Measurements from ENCODE around the gene MAST4.

Gene MAST4

DNA sequence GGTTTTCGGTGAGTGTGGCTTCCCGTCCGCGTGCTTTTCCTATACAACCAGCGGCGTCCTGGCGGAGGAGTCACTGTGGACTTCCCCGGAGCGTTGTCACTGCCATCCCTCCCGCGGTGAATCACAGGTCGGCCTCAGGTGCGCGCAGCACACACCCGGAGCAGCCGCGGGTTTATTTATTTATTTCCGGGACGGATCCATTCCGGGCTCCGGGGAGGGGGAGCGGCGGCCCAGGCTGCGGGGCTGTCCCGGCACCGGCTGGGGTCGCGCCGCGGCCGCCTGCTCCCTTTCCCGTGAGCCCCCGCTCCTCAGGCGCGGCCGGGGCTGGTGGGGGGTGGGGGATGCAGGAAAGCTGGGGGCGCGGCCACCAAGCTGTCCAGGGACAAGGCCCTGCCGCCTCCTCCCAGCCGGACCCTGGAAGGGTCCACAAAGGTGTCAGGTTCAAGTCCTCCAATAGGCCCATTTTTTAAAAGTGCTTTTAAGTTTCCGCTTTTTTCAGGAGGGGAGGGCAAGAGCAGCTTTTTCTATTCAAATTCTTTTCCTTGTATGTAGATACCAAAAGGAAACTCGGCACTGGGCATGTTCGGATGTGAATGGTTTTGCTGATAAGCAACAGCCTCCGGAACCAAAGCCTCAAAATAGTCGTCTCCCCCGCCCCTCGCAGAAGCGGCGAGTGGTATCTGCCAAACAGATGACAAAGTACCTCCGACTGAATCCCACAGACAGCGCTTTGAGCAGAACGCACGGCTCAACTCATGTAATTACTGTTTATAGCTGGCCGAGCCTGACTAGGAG, 407.9 kb downstream of the MAST4 start:
- TF ChIP-seq, protein P1, sequence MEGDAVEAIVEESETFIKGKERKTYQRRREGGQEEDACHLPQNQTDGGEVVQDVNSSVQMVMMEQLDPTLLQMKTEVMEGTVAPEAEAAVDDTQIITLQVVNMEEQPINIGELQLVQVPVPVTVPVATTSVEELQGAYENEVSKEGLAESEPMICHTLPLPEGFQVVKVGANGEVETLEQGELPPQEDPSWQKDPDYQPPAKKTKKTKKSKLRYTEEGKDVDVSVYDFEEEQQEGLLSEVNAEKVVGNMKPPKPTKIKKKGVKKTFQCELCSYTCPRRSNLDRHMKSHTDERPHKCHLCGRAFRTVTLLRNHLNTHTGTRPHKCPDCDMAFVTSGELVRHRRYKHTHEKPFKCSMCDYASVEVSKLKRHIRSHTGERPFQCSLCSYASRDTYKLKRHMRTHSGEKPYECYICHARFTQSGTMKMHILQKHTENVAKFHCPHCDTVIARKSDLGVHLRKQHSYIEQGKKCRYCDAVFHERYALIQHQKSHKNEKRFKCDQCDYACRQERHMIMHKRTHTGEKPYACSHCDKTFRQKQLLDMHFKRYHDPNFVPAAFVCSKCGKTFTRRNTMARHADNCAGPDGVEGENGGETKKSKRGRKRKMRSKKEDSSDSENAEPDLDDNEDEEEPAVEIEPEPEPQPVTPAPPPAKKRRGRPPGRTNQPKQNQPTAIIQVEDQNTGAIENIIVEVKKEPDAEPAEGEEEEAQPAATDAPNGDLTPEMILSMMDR (IDR thresholded peaks at IDR 0.05; ENCODE audit: control extremely low read depth, extremely low read depth, low read depth, missing control alignments): no peak
- DNase-seq (ENCODE audit: extremely low spot score): peak; percentile 31
- ChIA-PET CTCF (no interaction called here), POLR2A (no interaction called here)

DNA sequence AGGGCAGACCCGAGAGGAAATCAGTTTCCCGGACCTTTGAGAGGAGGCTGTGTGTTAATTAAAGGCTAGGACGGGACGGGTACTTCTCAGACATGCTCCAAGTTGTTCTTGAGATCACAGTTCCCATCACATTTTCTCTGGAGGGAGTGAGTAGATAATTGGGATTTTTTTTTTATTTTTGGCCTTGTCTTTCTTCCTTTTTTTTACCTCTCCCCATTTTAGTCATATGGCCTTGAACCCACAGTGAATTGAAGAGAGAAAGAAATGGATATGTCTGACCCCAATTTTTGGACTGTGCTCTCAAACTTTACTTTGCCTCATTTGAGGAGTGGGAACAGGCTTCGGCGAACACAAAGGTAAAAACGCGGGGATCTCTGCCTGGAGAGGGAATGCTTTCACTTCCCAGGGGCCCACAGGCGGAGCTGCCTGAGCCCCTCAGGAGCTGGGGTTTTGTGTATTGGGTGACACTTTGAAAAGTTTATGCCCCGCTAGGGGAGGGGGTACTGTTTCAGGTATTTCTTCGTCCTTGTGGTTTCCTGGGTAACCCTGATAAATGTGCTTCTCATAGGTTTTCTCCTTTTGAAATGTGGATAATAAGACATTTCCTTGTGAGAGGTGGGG, 408.6 kb downstream of the MAST4 start:
- POLR2A ChIA-PET: no interaction called here
- TF ChIP-seq, protein P1 (IDR thresholded peaks at IDR 0.05; ENCODE audit: control extremely low read depth, extremely low read depth, low read depth, missing control alignments): no peak
- CTCF ChIA-PET: interaction anchor here (1.0 kb wide), 1 partner anchor 10 kb away, joined by 3 read pairs; no protein-coding TSS in a partner anchor
- no peak for DNase-seq (ENCODE audit: extremely low spot score)

DNA sequence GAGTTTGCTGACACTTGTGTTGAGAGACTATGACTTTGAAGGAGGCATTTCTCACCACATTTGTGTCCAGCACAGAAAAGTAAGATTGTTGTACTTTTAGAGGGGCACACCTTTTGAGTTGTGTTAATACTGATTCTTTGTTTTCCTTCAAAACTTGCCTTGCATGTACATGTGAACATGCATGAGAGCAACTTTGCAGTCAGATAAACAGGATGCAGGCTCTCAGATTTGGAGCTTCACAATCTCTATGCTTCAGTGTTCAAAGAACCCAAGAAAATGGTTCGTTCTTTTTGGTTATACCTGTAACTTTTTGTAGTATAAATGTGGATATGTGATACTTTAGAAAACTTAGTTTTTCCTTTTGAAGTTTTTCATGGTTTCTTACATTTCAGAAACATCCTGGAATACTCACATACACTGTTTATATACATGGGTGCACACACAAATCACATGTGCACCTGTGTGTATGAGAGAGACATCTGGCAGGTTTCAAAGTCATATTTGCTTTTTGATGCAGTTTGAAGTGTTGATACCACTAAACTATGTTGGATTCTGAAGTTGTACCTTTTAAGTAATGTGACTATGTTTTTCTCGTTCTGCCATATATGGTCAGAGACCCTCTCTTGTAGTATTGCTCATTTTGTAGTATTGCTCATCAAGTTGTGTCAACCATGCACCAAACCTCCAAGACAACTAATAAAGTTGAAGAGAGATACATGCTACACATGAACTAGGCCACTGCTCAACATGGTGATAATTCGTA, 409.7 kb downstream of the MAST4 start:
- CTCF ChIA-PET: interaction anchor here (1.0 kb wide), 1 partner anchor 11 kb away, joined by 3 read pairs; no protein-coding TSS in a partner anchor
- POLR2A ChIA-PET: no interaction called here
- no peak for DNase-seq (ENCODE audit: extremely low spot score)
- TF ChIP-seq, protein P1 (IDR thresholded peaks at IDR 0.05; ENCODE audit: control extremely low read depth, extremely low read depth, low read depth, missing control alignments): no peak

DNA sequence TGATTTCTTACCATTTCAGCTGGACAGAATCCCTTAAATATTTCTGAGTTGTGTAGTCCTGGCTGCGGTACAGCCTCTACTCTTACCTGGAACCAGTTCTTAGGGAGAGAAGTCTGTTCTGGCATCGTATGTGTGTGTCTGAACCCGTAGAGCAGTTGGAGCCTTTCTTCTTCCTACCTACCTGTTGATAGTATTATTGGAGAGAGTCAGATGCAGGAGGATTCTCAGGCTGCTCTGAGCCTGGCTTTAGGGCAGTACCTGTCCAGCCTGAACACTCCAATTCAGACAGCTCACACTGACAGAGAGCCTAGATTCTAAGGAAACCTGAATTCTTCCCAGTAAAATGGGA, 410.3 kb downstream of the MAST4 start:
- no peak for DNase-seq (ENCODE audit: extremely low spot score)
- ChIA-PET POLR2A (no interaction called here), CTCF (no interaction called here)
- TF ChIP-seq, protein P1 (IDR thresholded peaks at IDR 0.05; ENCODE audit: control extremely low read depth, extremely low read depth, low read depth, missing control alignments): no peak

DNA sequence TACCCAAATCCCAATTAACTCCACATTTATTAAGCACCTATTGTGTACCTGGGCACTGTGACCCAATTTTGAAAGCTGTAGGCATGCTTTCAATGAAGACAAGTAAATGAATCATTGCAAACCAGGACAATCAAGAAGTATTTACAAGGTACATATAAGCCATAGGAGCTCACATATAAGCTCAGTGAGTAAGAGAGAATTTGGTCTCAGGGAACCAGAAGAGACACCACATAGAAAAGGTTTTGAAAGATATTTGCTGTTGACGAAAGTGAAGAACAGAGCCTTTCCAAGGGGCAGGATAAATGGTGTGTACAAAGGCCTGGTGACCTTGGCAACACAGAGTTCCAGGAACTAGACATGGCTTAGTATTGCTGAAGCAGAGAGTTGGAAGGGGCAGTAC, 412.8 kb downstream of the MAST4 start:
- POLR2A ChIA-PET: no interaction called here
- no peak for DNase-seq (ENCODE audit: extremely low spot score)
- CTCF ChIA-PET: no interaction called here
- TF ChIP-seq, protein P1 (IDR thresholded peaks at IDR 0.05; ENCODE audit: control extremely low read depth, extremely low read depth, low read depth, missing control alignments): no peak

DNA sequence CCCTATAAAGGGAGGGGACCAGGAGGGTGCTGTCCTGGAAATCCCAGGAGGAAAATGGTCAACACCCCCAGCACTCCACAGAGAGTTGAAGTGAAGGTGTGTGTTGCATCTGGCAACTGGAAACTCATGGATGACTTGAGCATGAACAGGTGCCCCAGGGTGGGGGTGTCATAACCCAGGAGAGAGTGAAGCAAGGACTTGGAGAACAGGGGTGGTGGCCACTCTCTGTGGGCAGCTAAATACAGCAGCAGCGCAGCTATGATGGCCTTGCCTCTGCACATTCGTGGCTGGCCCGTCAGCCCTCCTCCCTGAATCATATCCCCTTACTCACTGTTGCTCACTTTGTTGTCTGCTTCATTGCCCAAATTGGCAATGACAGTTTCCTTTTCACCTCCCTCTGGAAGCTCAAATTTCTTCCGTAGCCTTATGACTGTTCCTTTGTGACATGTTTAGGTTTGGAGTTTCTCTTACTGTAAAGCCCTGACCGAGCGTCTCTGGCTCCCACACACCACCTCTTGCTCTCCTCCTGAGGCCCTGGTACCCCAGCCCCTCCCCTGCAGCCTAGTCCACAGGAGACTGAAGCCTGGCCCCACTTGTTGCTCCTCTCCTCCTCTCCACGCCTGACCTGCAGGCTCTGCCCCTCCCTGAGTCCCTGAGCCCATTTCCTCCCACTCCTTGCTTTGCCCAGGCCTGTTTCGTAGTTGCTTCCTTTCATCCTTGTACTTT, 414.7 kb downstream of the MAST4 start:
- ChIA-PET CTCF (no interaction called here), POLR2A (no interaction called here)
- TF ChIP-seq, protein P1 (IDR thresholded peaks at IDR 0.05; ENCODE audit: control extremely low read depth, extremely low read depth, low read depth, missing control alignments): no peak
- no peak for DNase-seq (ENCODE audit: extremely low spot score)
